DND-41 (cell line): ENCODE data around the gene GPX5.

Experiments used
- ATAC-seq: fragments of 200-7000 bp; cut with Tn5 transposase; 3 replicates; pipeline ENCODE4 v1.9.1; 2021; ENCODE audit warnings: low read depth; ENCODE audit not compliant: insufficient read depth
- DNase-seq: peaks from one replicate; pipeline ENCODE4 v3.0.0-alpha.2; 2020
- H2AFZ ChIP-seq: 2 replicates; pipeline ENCODE4 v1.6.0; 2012; ENCODE audit warnings: low read depth, low read length
- H3K27ac ChIP-seq: 2 replicates; pipeline ENCODE4 v1.5.1; 2012; ENCODE audit warnings: low read length, inconsistent platforms
- H3K27me3 ChIP-seq: fragments of 200-600 bp; sonication (generic); 2 replicates; pipeline ENCODE4 v1.6.0; 2012; ENCODE audit warnings: low read length, mild to moderate bottlenecking, inconsistent platforms; ENCODE audit not compliant: insufficient read depth, poor library complexity
- H3K36me3 ChIP-seq: 2 replicates; pipeline ENCODE4 v1.5.1; 2012; ENCODE audit warnings: low read length, inconsistent platforms; ENCODE audit not compliant: insufficient read depth
- H3K4me1 ChIP-seq: 2 replicates; pipeline ENCODE4 v1.5.1; 2012; ENCODE audit warnings: mild to moderate bottlenecking, low read length; ENCODE audit not compliant: insufficient read depth
- H3K4me2 ChIP-seq: 2 replicates; pipeline ENCODE4 v1.6.0; 2012; ENCODE audit warnings: mild to moderate bottlenecking, moderate library complexity, low read length, inconsistent platforms; ENCODE audit not compliant: insufficient read depth
- H3K4me3 ChIP-seq, 2 experiments: fragments of 200-600 bp in 1 of 2; shearing (Covaris generic) in 1 of 2; 2 replicates each; pipeline ENCODE4 v1.5.1; 2012 to 2016; ENCODE audit warnings: inconsistent platforms in 2 of 2, low read length in 2 of 2, mild to moderate bottlenecking in 2 of 2, low read depth in 1 of 2, moderate library complexity in 1 of 2
- H3K79me2 ChIP-seq: 2 replicates; pipeline ENCODE4 v1.6.0; 2012; ENCODE audit warnings: low read length, inconsistent platforms; ENCODE audit not compliant: insufficient read depth
- H3K9ac ChIP-seq: 2 replicates; pipeline ENCODE4 v1.6.0; 2012; ENCODE audit warnings: low read depth, mild to moderate bottlenecking, inconsistent platforms, low read length, moderate library complexity
- H3K9me3 ChIP-seq: 2 replicates; pipeline ENCODE4 v1.5.1; 2012; ENCODE audit warnings: low read length, moderate library complexity, mild to moderate bottlenecking, inconsistent platforms; ENCODE audit not compliant: insufficient read depth, severe bottlenecking
- H4K20me1 ChIP-seq: 2 replicates; pipeline ENCODE4 v1.6.0; 2012; ENCODE audit warnings: low read length; ENCODE audit not compliant: insufficient read depth
- EZH2 ChIP-seq: IDR thresholded peaks from 3 replicates; pipeline ENCODE4 v1.6.1; 2012; ENCODE audit warnings: borderline replicate concordance, low read depth, mild to moderate bottlenecking, moderate library complexity, low read length, inconsistent platforms; ENCODE audit not compliant: severe bottlenecking
- TF ChIP-seq, protein P1 (sequence below): IDR thresholded peaks from 2 replicates; pipeline ENCODE4 v1.5.1; 2012; ENCODE audit warnings: borderline replicate concordance, low read length, moderate library complexity, mild to moderate bottlenecking; ENCODE audit not compliant: poor library complexity, severe bottlenecking; ENCODE audit errors: extremely low read depth

Gene GPX5

DNA sequence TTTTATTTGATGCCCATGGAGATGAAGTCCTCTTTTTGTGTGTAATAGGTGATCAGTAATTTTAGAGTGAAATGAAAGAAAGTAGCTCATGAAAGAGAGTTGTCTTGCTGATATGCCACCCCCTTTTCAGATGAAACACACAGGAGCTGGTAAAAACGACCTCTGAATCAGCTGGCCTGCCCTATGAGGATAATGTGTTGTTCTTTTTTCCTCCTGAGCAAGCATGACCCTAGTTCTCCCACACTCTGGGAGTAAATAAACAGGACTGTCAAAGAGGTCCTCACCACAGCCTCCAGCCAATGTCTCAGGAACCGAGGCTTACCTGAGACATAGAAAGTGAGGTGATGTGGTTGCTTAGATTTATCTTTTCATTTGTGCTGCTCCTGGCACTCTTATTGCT, 29.5 kb downstream of the GPX5 start:
- Histone ChIP-seq H3K4me1 (no peaks in the 10 kb centered on the region), H3K27ac (no peak overlapping the region), H3K27me3 (peaks cover 12% of the 10 kb centered on the region), H4K20me1 (no peaks in the 10 kb centered on the region), H3K4me3 (no peak overlapping the region), H3K36me3 (no peaks in the 10 kb centered on the region), H3K79me2 (no peaks in the 10 kb centered on the region), H3K9ac (no peak overlapping the region), H3K9me3 (no peaks in the 10 kb centered on the region), H2AFZ (no peak overlapping the region), H3K4me2 (no peak overlapping the region)
- DNase-seq (no peak), ATAC-seq (no peak)
- TF ChIP-seq EZH2: no peak
- TF ChIP-seq, protein P1, sequence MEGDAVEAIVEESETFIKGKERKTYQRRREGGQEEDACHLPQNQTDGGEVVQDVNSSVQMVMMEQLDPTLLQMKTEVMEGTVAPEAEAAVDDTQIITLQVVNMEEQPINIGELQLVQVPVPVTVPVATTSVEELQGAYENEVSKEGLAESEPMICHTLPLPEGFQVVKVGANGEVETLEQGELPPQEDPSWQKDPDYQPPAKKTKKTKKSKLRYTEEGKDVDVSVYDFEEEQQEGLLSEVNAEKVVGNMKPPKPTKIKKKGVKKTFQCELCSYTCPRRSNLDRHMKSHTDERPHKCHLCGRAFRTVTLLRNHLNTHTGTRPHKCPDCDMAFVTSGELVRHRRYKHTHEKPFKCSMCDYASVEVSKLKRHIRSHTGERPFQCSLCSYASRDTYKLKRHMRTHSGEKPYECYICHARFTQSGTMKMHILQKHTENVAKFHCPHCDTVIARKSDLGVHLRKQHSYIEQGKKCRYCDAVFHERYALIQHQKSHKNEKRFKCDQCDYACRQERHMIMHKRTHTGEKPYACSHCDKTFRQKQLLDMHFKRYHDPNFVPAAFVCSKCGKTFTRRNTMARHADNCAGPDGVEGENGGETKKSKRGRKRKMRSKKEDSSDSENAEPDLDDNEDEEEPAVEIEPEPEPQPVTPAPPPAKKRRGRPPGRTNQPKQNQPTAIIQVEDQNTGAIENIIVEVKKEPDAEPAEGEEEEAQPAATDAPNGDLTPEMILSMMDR: no peak

- no peak overlapping the region for H3K4me3 ChIP-seq
- no peaks in the 10 kb centered on the region for H3K36me3 ChIP-seq
- TF ChIP-seq EZH2: no peak
- TF ChIP-seq, protein P1: no peak
- no peaks in the 10 kb centered on the region for H3K9me3 ChIP-seq
- H3K79me2 ChIP-seq: no peaks in the 10 kb centered on the region
- H4K20me1 ChIP-seq: no peaks in the 10 kb centered on the region
- H3K27ac ChIP-seq: no peak overlapping the region
- H3K4me2 ChIP-seq: no peak overlapping the region
- H3K9ac ChIP-seq: no peak overlapping the region
- peaks cover 6% of the 10 kb centered on the region for H3K27me3 ChIP-seq
- no peak overlapping the region for H2AFZ ChIP-seq
- DNase-seq (no peak), ATAC-seq (no peak)
- H3K4me1 ChIP-seq: no peaks in the 10 kb centered on the region
These were observed 32.9 kb downstream of the GPX5 start for GRCh38 chr6:28558629-28559028.

DNA sequence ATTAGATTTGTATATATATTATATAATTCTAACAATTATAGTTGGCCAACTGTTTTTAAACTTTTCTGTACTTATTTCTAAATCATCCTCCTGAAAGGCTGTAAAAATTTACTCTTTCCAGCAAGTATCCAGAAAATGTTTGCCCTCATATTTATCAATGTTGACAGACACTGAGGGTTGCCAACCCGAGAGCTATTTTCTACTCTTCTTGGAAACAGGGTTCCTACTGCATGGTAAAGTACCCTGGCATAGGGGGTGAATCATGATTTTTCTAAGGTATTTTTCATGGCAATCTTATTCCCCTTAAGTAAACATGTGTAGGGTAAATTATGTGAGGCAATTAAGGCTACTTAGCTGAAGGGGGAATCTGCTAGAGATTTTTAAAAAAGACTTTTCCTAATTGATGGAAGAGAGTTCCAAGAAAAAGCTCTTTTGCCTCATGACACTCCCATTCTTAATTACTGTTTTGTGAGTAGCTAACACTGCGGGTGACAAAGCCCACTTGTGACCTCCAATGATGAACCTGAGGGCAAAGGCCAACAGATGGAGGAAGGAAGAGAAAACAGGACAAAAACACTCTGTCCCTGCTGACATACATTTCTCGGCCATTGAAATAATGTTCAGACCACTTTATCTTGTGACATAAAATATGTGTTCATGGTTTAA, 37.9 kb downstream of the GPX5 start:
- H3K9me3 ChIP-seq: no peaks in the 10 kb centered on the region
- H3K4me3 ChIP-seq: no peak overlapping the region
- no peak overlapping the region for H3K9ac ChIP-seq
- no peak overlapping the region for H3K4me2 ChIP-seq
- DNase-seq: no peak
- no peaks in the 10 kb centered on the region for H3K79me2 ChIP-seq
- H2AFZ ChIP-seq: no peak overlapping the region
- no peak for TF ChIP-seq EZH2
- TF ChIP-seq, protein P1: no peak
- no peak for ATAC-seq
- H3K4me1 ChIP-seq: no peaks in the 10 kb centered on the region
- no peak overlapping the region for H3K27ac ChIP-seq
- H3K36me3 ChIP-seq: no peaks in the 10 kb centered on the region
- H3K27me3 ChIP-seq: peaks cover 9% of the 10 kb centered on the region
- H4K20me1 ChIP-seq: no peaks in the 10 kb centered on the region
